Mesodermal cell (in vitro differentiated cells): Measurements from ENCODE around the gene SERINC2.
"Not testable (repeated sequence)": the region's sequence is repeated elsewhere in the genome, so short reads cannot be mapped to it uniquely, and the experiment has no call there.

Source experiments
- H3K27ac ChIP-seq: 2 replicates; pipeline ENCODE4 v1.7.0; 2013; ENCODE audit warnings: mild to moderate bottlenecking, low read depth, low read length, moderate library complexity; ENCODE audit not compliant: severe bottlenecking
- H3K36me3 ChIP-seq: 2 replicates; pipeline ENCODE4 v1.7.1; 2013; ENCODE audit warnings: mild to moderate bottlenecking, low read length, moderate library complexity; ENCODE audit not compliant: control insufficient read depth, insufficient read depth
- H3K4me1 ChIP-seq: one replicate; pipeline ENCODE4 v1.7.1; 2013; ENCODE audit warnings: mild to moderate bottlenecking, low read length; ENCODE audit not compliant: insufficient read depth, control insufficient read depth, poor library complexity, severe bottlenecking
- H3K4me3 ChIP-seq: 2 replicates; pipeline ENCODE4 v1.7.0; 2013; ENCODE audit warnings: low read length, control low read depth, mild to moderate bottlenecking; ENCODE audit not compliant: insufficient read depth, poor library complexity, severe bottlenecking; ENCODE audit errors: extremely low read depth
- H3K9me3 ChIP-seq: 2 replicates; pipeline ENCODE4 v1.7.1; 2013; ENCODE audit warnings: mild to moderate bottlenecking, low read length, moderate library complexity; ENCODE audit not compliant: control insufficient read depth
- WGBS, 2 experiments: methylation state at CpG; one replicate each; pipeline ENCODE4 v1.1.5; 2013; ENCODE audit warnings: missing lambda C conversion rate in 2 of 2; ENCODE audit not compliant: insufficient coverage in 2 of 2; 5-methylcytosine and 5-hydroxymethylcytosine counted together

SERINC2 gene

DNA sequence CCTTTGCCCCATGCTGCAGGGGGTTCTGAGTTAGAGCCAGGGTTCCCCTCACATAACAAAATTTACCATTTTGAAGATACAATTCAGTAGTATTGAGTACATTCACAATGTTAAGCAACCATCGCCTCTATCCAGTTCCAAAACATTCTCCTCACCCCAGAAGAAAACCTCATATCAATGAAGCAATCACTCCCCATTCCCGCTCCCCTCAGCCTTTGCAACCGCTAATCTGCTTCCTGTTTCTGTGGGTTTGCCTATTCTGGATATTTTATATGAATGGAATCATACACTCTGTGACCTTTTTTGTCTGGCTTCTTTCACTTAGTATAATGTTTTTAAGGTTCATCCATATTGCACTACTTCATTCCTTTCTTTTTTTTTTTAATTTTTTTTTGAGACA, 32.9 kb downstream of the SERINC2 start:
- H3K27ac ChIP-seq, result no peak overlapping the region
- no peak overlapping the region for H3K4me3 ChIP-seq
- H3K9me3 ChIP-seq, result no peaks in the 10 kb centered on the region
- 80% methylated on average over 1 of the region's 3 CpGs; no CpG with 5 or more reads in 1 of the 2 experiments for WGBS, 2 experiments
- H3K4me1 ChIP-seq, result no peaks in the 10 kb centered on the region
- H3K36me3 ChIP-seq, result no peaks in the 10 kb centered on the region

DNA sequence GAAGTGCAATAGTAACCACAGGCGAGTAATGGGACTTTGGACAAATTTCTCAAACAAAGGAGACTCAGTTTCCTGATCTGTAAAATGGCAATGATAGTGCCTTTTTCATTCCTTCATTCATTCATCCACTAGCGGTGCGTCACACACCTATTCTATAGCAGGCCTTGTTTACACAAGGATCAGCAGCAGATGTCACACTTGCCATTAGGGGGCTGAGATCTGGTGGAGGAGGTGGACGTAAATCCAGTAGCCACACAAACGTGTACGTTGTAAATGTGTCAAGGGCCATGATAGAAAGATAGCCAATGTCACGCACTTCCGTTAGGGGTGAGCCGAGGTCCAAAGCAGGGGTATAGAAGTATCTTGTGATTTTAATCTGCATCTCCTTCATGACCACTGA, 34.2 kb downstream of the SERINC2 start:
- H3K4me1 ChIP-seq, result no peaks in the 10 kb centered on the region
- WGBS, 2 experiments, result 70 to 79% methylated on average over 7 of the region's 9 CpGs
- no peak overlapping the region for H3K27ac ChIP-seq
- no peaks in the 10 kb centered on the region for H3K9me3 ChIP-seq
- no peak overlapping the region for H3K4me3 ChIP-seq
- no peaks in the 10 kb centered on the region for H3K36me3 ChIP-seq

DNA sequence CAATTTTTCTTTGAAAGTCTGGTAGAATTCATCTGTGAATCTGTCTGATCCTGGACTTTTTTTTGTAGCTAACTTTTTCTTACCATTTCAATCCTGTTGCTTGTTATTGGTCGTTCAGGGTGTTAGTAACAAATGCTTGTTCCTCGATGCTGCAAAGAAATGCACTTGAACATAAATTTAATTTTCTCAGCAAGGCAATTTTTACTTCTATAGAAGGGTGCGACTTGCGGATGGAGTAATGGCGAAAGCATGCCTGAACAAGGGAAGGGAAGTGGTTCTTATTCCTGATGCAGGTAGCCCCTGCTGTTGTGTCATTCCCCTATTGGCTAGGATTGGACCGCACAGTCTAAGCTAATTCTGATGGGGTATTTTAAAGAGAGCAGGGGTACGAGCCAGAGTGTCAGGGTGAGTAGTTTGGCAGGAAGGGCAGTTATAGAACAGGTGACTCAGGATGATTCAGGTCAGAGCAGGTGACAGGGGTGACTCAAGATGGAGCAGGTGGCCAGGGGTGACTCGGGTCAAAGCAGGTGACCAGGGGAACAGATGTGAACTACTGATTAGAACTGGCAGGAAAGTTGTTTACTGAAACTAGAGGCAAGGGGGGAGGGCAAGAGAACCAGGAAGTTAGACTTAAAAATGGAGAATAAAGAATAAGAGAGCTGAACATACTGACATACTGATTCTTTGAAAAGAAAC, 40.5 kb downstream of the SERINC2 start:
- 76 to 77% methylated on average over 6 of the region's 8 CpGs for WGBS, 2 experiments
- Histone ChIP-seq H3K27ac (no peak overlapping the region), H3K9me3 (peaks cover 15% of the 10 kb centered on the region), H3K4me1 (no peaks in the 10 kb centered on the region), H3K36me3 (no peaks in the 10 kb centered on the region), H3K4me3 (no peak overlapping the region)

DNA sequence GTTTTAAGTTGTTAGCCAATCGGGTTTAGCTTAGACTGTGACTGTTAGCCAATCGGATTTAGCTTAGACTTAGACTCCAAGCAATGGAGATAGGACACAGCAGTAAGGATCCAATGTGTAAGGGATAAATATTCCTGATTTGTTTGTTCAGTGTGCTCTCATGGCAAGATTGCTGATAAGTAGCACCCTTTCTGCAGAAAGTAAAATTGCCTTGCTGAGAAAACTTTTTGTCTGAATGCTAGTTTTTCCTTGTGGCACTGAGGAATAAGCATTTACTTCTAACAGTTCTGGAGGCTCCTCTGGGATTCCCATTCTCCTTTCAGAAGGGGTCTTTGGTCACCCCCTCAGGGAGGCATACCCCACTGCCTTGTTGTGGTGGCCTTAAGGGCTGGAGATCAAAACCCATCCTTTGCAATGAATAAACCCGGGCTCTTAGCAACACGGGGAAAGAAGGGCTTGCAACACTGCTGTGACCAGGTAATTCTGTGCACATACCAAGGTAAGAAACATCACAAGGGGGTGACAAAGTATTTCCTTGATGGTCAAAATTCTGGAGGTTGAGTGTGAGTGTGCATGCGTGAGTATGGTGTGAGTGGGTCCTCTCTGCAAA, 45.4 kb downstream of the SERINC2 start:
- no peak overlapping the region for H3K4me3 ChIP-seq
- no peaks in the 10 kb centered on the region for H3K4me1 ChIP-seq
- no peak overlapping the region for H3K27ac ChIP-seq
- no peaks in the 10 kb centered on the region for H3K36me3 ChIP-seq
- 84 to 93% methylated on average over 5 of the region's 5 CpGs for WGBS, 2 experiments
- H3K9me3 ChIP-seq, result peaks cover 22% of the 10 kb centered on the region

DNA sequence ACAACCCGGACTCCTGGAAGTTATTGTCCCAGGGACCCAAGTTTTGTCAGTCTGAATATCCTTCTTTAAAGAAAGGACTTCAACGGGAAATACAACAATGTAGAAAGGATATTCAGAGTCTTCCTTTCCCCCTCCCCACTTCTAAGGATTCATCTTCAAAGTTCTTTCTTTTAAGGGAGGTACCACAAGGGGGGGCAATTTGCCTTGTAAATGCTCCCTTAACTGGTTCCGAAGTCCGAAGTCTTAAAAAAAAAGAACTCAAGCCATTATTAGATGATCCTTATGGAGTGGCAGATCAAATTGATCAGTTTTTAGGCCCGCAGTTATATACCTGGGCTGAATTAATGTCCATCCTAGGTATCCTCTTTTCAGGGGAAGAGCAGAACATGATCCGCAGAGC, 47.0 kb downstream of the SERINC2 start:
- Histone ChIP-seq H3K27ac (no peak overlapping the region), H3K4me1 (no peaks in the 10 kb centered on the region), H3K36me3 (no peaks in the 10 kb centered on the region), H3K4me3 (no peak overlapping the region), H3K9me3 (peaks cover 18% of the 10 kb centered on the region)
- WGBS, 2 experiments, result 86 to 93% methylated on average over 2 to 3 of the region's 6 CpGs

DNA sequence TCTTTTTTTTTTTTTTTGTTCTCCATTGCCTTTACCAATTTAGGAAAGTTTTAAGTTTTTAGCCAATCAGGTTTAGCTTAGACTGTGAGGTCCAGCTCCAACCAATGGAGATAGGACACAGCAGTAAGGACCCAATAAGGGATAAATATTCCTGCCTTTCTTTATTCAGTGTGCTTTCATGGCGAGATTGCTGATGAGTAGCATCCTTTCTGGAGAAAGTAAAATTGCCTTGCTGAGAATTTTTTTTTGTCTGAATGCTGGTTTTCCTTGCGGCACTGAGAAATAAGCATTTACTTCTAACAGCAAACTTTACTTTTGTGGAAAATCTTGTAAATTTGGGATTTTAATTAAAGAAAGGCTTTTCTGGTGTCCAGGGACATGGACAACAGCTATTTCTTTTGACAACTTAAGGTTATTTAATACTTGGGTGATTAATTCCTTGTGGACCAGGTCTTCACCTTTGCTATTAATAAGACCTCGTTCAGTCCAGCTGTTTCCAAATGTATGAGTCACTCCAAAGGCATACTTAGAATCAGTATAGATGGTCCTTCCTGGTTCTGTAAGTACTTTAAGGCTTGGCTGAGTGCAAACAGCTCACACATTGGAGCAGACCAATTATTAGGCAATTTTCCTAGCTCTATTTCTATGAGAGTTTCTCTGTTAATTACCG, 54.1 kb downstream of the SERINC2 start:
- H3K4me3 ChIP-seq, result no peak overlapping the region
- WGBS, 2 experiments, result 100% methylated on average over 4 of the region's 4 CpGs; no CpG with 5 or more reads in 1 of the 2 experiments

DNA sequence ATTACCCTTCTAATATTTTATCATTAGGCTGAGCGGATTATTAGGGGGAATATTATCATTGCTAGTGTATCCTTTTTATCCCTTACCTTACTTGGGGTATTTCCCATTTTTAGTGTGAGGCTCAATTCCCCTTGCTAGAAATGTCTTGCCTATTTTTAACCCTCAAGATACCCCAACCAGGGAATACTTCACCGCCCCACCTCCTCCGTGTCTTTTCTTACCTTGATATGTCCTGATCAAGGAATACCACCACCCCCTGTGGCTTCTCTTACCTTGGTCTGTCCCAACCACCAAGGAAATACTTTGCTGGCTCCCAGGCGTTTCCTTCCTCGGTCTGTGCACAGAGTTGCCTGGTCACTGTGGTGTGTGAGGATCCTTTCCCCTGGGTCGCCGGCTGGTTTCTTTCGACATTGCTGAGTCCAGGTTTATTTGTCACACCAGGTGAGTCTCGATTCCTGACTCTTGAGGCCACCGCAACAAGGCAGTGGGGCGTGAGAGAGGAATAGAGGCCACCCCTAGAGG, 57.8 kb downstream of the SERINC2 start:
- Histone ChIP-seq H3K36me3 (no peaks in the 10 kb centered on the region), H3K4me1 (no peaks in the 10 kb centered on the region), H3K27ac (no peak overlapping the region), H3K4me3 (no peak overlapping the region), H3K9me3 (peaks cover 14% of the 10 kb centered on the region)
- WGBS, 2 experiments, result 89 to 93% methylated on average over 9 to 10 of the region's 11 CpGs

More for the DNA sequence above, 54.1 kb downstream of the SERINC2 start:
- no peaks in the 10 kb centered on the region for H3K4me1 ChIP-seq
- peaks cover 16% of the 10 kb centered on the region for H3K9me3 ChIP-seq
- no peak overlapping the region for H3K27ac ChIP-seq
- H3K36me3 ChIP-seq, result no peaks in the 10 kb centered on the region

DNA sequence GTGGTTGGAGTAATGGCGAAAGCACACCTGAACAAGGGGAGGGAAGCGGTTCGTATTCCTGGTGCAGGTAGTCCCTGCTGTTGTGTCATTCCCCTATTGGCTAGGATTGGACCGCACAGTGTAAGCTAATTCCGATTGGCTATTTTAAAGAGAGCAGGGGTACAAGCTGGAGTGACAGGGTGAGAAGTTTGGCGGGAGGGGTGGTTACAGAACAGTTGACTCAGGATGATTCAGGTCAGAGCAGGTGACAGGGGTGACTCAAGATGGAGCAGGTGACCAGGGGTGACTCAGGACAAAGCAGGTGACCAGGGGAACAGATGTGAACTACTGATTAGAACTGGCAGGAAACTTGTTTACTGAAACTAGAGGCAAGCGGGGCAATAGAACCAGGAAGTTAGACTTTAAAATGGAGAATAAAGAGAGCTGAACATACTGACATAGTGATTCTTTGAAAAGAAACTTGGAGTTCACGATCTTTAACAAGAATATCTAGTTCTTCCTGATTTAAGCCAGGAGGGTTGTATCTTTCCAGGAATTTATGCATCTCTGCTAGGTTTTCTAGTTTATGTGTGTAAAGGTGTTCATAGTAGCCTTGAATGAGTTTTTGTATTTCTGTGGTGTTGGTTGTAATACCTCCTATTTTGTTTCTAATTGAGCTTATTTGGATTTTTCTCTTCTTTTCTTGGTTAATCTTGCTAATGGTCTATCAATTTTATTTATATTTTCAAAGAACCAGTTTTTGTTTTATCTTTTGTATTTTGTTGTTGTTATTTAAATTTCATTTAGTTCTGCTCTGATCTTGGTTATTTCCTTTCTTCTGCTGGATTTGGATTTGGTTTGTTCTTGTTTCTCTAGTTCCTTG, 58.7 kb downstream of the SERINC2 start:
- not testable (repeated sequence) for H3K27ac ChIP-seq, H3K4me1 ChIP-seq, H3K4me3 ChIP-seq, H3K36me3 ChIP-seq, H3K9me3 ChIP-seq
- WGBS, 2 experiments, result 81 to 86% methylated on average over 7 to 8 of the region's 8 CpGs

DNA sequence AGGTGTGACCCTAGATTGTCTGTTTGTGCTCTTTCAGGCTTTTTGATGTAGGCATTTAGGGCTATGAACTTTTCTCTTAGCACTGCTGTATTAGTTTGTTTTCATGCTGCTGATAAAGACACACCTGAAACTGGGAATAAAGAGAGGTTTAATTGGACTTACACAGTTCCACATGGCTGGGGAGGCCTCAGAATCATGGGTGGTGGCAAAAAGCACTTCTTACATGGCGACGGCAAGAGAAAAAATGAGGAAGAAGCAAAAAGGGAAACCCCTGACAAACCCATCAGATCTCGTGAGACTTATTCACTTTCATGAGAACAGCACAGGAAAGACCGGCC, 59.3 kb downstream of the SERINC2 start:
- not testable (repeated sequence) for H3K36me3 ChIP-seq, H3K9me3 ChIP-seq, H3K27ac ChIP-seq, H3K4me1 ChIP-seq, H3K4me3 ChIP-seq
- WGBS, 2 experiments, result 91 to 100% methylated on average over 2 to 4 of the region's 4 CpGs

DNA sequence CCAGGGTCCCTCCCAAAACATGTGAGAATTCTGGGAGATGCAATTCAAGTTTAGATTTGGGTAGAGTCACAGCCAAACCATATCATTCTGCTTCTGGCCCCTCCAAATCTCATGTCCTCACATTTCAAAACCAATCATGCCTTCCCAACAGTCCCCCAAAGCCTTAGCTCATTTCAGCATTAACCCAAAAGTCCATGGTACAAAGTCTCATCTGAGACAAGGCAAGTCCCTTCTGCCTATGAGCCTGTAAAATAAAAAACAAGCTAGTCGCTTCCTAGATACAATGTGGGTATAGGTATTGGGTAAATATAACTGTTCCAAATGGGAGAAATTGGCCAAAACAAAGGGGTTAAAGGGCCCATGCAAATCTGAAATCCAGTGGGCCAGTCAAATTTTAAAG, 59.7 kb downstream of the SERINC2 start:
- H3K36me3 ChIP-seq, H3K9me3 ChIP-seq, H3K27ac ChIP-seq, H3K4me1 ChIP-seq, H3K4me3 ChIP-seq: not testable (repeated sequence)
- 90 to 100% methylated on average over 1 of the region's 1 CpG for WGBS, 2 experiments
